Endothelial cell of umbilical vein (primary cell): ENCODE measurements around the gene GPBP1L1. TPM values are rescaled to one million over a fixed set of nuclear protein-coding genes. Genes with fewer than 3 reads are reported as not detected.
"Not testable (repeated sequence)": the region's sequence is repeated elsewhere in the genome, so short reads cannot be mapped to it uniquely, and the experiment has no call there.

Source experiments
- BruUV-seq: library from RNA; stranded (reverse); fragments of 400-500 nt; replicated peaks from 2 replicates; lab custom pipeline; 2021; lab: Mats Ljungman, UMichigan
- CTCF ChIA-PET: fragments of 300-600, 350-600 bp; sonication (Branson Sonifier 250); formaldehyde crosslinking; loops from one replicate; lab custom pipeline; 2021; ENCODE audit warnings: antibody characterized with exemption, inconsistent platforms; lab: Charles Lee
- POLR2A ChIA-PET: fragments of 300-600, 350-600 bp; sonication (Branson Sonifier 250); formaldehyde crosslinking; loops from one replicate; lab custom pipeline; 2021; ENCODE audit warnings: antibody characterized with exemption, inconsistent platforms; lab: Charles Lee
- DNase-seq: peaks from one replicate; pipeline ENCODE4 v3.0.0-alpha.2; 2011; ENCODE audit warnings: low read depth, low spot score
- FAIRE-seq: peaks from 2 replicates; lab custom pipeline; 2011; peaks lifted over from hg19 to GRCh38; lab: Jason Lieb, UNC
- H2AFZ ChIP-seq: 2 replicates; pipeline ENCODE4 v1.6.0; 2012; ENCODE audit warnings: low read depth, low read length, control low read depth, inconsistent platforms
- H3K27ac ChIP-seq: 2 replicates; pipeline ENCODE4 v1.5.1; 2011; ENCODE audit warnings: low read depth, mild to moderate bottlenecking, control low read depth, low read length, moderate library complexity; ENCODE audit not compliant: insufficient read depth
- H3K27me3 ChIP-seq, 2 experiments: 2 replicates each; pipeline versions ENCODE4 v1.6.0 to v1.6.1; 2011; ENCODE audit warnings: low read length in 2 of 2, mixed read lengths in 1 of 2; ENCODE audit not compliant: control insufficient read depth in 2 of 2, insufficient read depth in 2 of 2
- H3K36me3 ChIP-seq, 2 experiments: 2 replicates in 1 of 2; 3 replicates in 1 of 2; pipeline ENCODE4 v1.5.1; 2011; ENCODE audit warnings: low read length in 2 of 2, mild to moderate bottlenecking in 1 of 2, moderate library complexity in 1 of 2; ENCODE audit not compliant: control insufficient read depth in 2 of 2, insufficient read depth in 2 of 2; ENCODE audit errors: extremely low read depth in 1 of 2
- H3K4me1 ChIP-seq: 3 replicates; pipeline ENCODE4 v1.5.1; 2011; ENCODE audit warnings: mild to moderate bottlenecking, low read length; ENCODE audit not compliant: control insufficient read depth, insufficient read depth; ENCODE audit errors: extremely low read depth
- H3K4me2 ChIP-seq: 2 replicates; pipeline ENCODE4 v1.6.1; 2011; ENCODE audit warnings: low read length, control low read depth, mixed read lengths; ENCODE audit not compliant: insufficient read depth
- H3K4me3 ChIP-seq, 3 experiments: fragments of 200-600 bp in 1 of 3; sonication (generic), shearing (Covaris generic) in 1 of 3; replicated peaks in 1 of 3; 2 replicates each; pipeline ENCODE4 v1.5.1; 2011 to 2016; ENCODE audit warnings: control low read depth in 3 of 3, low read length in 3 of 3, mild to moderate bottlenecking in 2 of 3, inconsistent platforms in 1 of 3, low read depth in 1 of 3, moderate library complexity in 1 of 3; ENCODE audit not compliant: insufficient read depth in 1 of 3
- H3K79me2 ChIP-seq: 2 replicates; pipeline ENCODE4 v1.6.0; 2012; ENCODE audit warnings: low read length, inconsistent platforms; ENCODE audit not compliant: control insufficient read depth, insufficient read depth
- H3K9ac ChIP-seq: replicated peaks from 2 replicates; pipeline ENCODE3; 2011; ENCODE audit warnings: low read length, control low read depth; ENCODE audit not compliant: insufficient read depth; ENCODE audit errors: extremely low read depth
- H3K9me1 ChIP-seq: replicated peaks from 3 replicates; pipeline ENCODE4 v1.6.0; 2011; ENCODE audit warnings: mild to moderate bottlenecking, low read length; ENCODE audit not compliant: control insufficient read depth, insufficient read depth; ENCODE audit errors: extremely low read depth
- H3K9me3 ChIP-seq: replicated peaks from 2 replicates; pipeline ENCODE4 v1.5.1; 2012; ENCODE audit warnings: low read length, inconsistent platforms; ENCODE audit not compliant: control insufficient read depth, insufficient read depth
- H4K20me1 ChIP-seq: replicated peaks from 2 replicates; pipeline ENCODE3; 2011; ENCODE audit warnings: mild to moderate bottlenecking, low read length; ENCODE audit not compliant: control insufficient read depth, insufficient read depth; ENCODE audit errors: extremely low read depth
- FOS ChIP-seq: IDR thresholded peaks from 2 replicates; pipeline ENCODE4 v1.6.1; 2011; ENCODE audit warnings: mild to moderate bottlenecking, low read length, moderate library complexity, borderline replicate concordance; ENCODE audit not compliant: insufficient read depth
- JUN ChIP-seq: IDR thresholded peaks from 2 replicates; pipeline ENCODE4 v1.6.1; 2011; ENCODE audit warnings: borderline replicate concordance, low read depth; ENCODE audit not compliant: insufficient read length, insufficient read depth
- MYC ChIP-seq: IDR thresholded peaks from one replicate; pipeline ENCODE4 v1.6.1; 2011; ENCODE audit warnings: mild to moderate bottlenecking, low read depth, low read length
- POLR2A ChIP-seq: IDR thresholded peaks from 2 replicates; pipeline ENCODE4 v1.6.1; 2012; ENCODE audit warnings: low read depth, mild to moderate bottlenecking, control low read depth, low read length
- POLR2AphosphoS5 ChIP-seq: IDR thresholded peaks from 2 replicates; pipeline ENCODE4 v1.6.1; 2012; ENCODE audit warnings: low read depth, mild to moderate bottlenecking, control low read depth, low read length, moderate library complexity; ENCODE audit not compliant: insufficient read depth
- dilution Hi-C: fragments of 300-500 bp; cut with MboI; formaldehyde crosslinking; loops from one replicate; pipeline ENCODE4 v1.15.0; 2019; ENCODE audit warnings: low sequenced_read_pairs; ENCODE audit not compliant: extremely low pct_ligation_motif_present
- intact Hi-C: fragments of 100-400 bp; cut with micrococcal nuclease; formaldehyde crosslinking; loops from one replicate; pipeline ENCODE4 v1.10.0; 2022
- polyA plus RNA-seq, 4 experiments: library from polyadenylated mRNA; depleted of rRNA in 3 of 4; stranded (reverse) in 3 of 4; unstranded in 1 of 4; fragments of >200 nt; gene quantifications; 2 replicates each; pipeline versions ENCODE4 v1.2.1 to v1.2.3, GENCODE V29; 2011 to 2012; ENCODE audit warnings: missing spikeins in 1 of 4
- total RNA-seq: library from RNA; stranded (reverse); gene quantifications from 2 replicates; pipeline ENCODE4 v1.2.3, GENCODE V29; 2021
- TF ChIP-seq, protein P1 (sequence below): IDR thresholded peaks from 2 replicates; pipeline ENCODE4 v1.6.1; 2011; ENCODE audit not compliant: insufficient read depth, insufficient read length

The GPBP1L1 gene
- total and polyA plus RNA-seq, 2 donors (not counting 3 experiments of a cell fraction or from before 2014, with no cell fraction given), result 35.0 to 89.7 TPM

DNA sequence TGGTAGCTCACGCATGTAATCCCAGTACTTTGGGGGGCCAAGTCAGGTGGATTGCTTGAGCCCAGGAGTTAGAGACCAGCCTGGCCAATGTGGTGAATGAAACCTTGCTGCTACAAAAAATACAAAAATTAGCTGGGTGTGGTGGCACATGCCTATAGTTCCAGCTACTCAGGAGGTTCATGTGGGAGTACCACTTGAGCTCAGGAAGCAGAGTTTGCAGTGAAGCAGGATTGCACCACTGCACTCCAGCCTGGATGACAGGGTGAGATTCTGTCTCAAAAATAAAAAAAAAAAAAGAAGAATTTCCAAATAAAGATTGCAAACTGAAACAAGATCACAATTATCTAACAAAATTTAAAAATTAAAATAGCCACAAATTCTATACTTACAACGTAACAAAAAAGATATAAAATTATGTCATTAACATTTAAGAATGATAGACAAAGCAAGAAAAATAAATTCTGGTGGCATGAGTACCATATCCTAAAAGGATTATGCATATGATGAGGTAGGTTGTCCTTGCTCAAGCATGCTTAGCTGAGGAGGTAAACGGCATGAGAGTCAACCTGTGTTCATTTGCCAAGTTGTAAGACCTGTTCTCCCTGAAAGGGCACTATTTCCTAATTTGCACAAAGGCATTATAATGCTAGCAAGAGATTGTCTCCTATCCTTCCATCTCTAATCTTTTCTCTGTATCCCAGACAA, 43.9 kb upstream of the GPBP1L1 start:
- no peaks in the 10 kb centered on the region for H3K9me3 ChIP-seq
- H2AFZ ChIP-seq, result no peak overlapping the region
- H3K4me1 ChIP-seq, result no peaks in the 10 kb centered on the region
- no peaks in the 10 kb centered on the region for H3K79me2 ChIP-seq
- no peaks in the 10 kb centered on the region for H3K27me3 ChIP-seq
- DNase-seq, result no peak
- no peaks in the 10 kb centered on the region for H3K36me3 ChIP-seq
- no peaks in the 10 kb centered on the region for H3K9me1 ChIP-seq
- H3K4me3 ChIP-seq, result no peak overlapping the region
- ChIA-PET CTCF (no interaction called here), POLR2A (no interaction called here)
- H4K20me1 ChIP-seq, result no peaks in the 10 kb centered on the region
- TF ChIP-seq POLR2AphosphoS5, result no peak
- TF ChIP-seq FOS, result no peak
- TF ChIP-seq, protein P1, sequence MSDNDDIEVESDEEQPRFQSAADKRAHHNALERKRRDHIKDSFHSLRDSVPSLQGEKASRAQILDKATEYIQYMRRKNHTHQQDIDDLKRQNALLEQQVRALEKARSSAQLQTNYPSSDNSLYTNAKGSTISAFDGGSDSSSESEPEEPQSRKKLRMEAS, result no peak
- TF ChIP-seq POLR2A, result no peak
- TF ChIP-seq MYC, result no peak
- no peak for TF ChIP-seq JUN
- H3K9ac ChIP-seq, result no peak overlapping the region
- no TSS peak for BruUV-seq
- intact Hi-C loops, result no loop called here
- dilution Hi-C loops, result no loop called here
- H3K27ac ChIP-seq, result no peak overlapping the region
- no peak overlapping the region for H3K4me2 ChIP-seq
- FAIRE-seq, result no peak

DNA sequence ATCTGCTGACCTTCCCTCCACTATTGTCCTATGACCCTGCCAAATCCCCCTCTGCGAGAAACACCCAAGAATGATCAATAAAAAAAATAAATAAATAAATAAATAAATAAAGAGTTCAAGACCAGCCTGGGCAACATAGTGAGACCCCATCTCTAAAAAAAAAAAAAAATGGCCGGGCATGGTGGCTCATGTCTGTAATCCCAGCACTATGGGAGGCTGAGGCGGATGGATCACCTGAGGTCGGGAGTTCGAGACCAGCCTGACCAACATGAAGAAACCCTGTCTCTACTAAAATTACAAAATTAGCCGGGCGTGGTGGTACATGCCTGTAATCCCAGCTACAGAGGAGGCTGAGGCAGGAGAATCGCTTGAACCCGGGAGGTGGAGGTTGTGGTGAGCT, 39.7 kb upstream of the GPBP1L1 start:
- dilution Hi-C loops, H2AFZ ChIP-seq, H3K9me3 ChIP-seq, intact Hi-C loops, H3K4me2 ChIP-seq, H3K4me3 ChIP-seq, H4K20me1 ChIP-seq, CTCF ChIA-PET, H3K27ac ChIP-seq, POLR2A ChIA-PET, FAIRE-seq, H3K79me2 ChIP-seq, H3K27me3 ChIP-seq, H3K9me1 ChIP-seq, H3K4me1 ChIP-seq, H3K9ac ChIP-seq, H3K36me3 ChIP-seq, DNase-seq, BruUV-seq: not testable (repeated sequence)
